ENCODE measurements around the gene ING1.
"Not testable (repeated sequence)": the region's sequence is repeated elsewhere in the genome, so short reads cannot be mapped to it uniquely, and the experiment has no call there.

Gene ING1

DNA sequence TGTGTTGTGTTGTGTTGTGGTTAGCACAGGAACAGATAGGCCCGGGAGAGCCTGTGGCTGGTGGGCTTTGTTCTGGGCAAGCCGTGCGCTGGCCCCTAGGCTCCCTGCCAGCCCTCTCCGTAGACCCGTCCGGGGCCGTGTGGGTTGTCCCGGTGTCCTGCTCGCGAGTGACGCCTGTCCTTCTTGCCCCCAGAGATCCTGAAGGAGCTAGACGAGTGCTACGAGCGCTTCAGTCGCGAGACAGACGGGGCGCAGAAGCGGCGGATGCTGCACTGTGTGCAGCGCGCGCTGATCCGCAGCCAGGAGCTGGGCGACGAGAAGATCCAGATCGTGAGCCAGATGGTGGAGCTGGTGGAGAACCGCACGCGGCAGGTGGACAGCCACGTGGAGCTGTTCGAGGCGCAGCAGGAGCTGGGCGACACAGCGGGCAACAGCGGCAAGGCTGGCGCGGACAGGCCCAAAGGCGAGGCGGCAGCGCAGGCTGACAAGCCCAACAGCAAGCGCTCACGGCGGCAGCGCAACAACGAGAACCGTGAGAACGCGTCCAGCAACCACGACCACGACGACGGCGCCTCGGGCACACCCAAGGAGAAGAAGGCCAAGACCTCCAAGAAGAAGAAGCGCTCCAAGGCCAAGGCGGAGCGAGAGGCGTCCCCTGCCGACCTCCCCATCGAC is 5.7 kb downstream of the ING1 start:
- no peak for DNase-seq

DNA sequence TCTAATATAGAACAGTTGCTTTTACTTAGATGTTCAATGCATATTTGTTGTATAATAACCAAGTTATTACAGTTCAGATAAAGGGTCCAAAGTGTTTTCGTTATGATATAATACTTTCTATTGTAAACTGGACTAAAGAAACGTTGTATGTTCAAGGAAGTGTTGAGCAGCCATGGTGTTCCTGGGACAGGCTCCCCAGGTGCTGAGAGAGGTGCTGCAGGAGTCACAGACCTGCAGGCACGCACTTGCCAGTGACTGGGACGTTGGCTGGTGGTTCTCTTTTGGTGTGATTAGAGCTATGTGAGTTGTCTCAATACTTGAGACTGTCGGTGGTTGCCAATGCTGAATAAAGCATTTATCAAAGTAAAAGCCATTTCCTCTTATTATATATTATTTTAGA is 9.5 kb downstream of the ING1 start:
- no peak for DNase-seq

DNA sequence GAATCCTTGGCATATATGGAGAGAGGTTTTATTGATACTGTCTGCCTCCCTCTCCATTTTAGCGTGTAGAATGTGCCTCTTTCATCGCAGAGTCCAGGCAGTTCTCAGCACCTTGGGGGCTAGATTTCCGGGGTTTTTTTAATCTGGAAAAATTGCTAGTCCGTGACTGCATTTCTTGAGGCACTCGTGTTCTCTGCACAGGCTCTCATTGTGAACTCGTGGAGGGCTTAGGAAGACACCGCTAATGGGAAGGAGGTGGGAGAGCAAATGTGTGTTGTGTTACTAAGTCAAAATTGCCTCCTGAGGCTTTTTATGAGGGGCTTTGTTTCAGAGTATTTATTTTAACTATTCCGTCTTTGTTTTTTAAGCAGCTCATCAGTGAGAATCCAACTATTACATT is 10.1 kb downstream of the ING1 start:
- no peak for DNase-seq

DNA sequence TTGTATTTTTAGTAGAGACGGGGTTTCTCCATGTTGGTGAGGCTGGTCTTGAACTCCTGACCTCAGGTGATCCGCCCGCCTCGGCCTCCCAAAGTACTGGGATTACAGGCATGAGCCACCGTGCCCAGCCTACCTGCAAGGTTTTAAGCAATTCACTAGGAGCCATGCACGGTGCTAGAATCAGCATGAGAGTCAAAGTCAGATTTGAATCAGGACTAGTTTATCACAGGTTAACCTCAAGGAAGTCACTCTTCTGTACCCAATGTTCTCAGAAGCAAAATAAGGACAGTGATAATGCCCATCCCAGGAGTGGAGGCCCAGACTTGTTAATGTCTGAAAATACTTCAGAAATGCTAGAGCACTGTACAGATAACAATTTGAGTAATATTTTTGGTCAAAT is 12.7 kb downstream of the ING1 start:
- DNase-seq: not testable (repeated sequence)

DNA sequence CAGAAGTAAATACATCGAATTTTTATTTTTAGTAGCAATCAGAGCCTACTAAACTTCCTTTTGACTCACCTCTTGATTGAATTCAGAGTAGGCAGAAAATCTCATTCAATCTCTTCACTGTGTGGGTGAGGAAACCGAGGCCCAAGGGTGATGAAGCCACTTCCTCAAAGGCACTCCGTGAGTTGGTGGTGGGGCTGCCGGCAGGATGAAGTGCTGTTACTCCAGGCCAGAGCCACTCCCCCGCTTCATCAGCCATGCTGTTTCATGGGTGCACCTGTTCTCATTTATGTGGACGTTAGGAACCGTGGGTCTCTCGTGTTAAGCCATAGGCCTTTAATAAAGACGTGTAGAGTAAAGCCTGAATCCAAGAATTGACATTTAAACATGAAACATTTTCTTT is 13.2 kb downstream of the ING1 start:
- no peak for DNase-seq

DNA sequence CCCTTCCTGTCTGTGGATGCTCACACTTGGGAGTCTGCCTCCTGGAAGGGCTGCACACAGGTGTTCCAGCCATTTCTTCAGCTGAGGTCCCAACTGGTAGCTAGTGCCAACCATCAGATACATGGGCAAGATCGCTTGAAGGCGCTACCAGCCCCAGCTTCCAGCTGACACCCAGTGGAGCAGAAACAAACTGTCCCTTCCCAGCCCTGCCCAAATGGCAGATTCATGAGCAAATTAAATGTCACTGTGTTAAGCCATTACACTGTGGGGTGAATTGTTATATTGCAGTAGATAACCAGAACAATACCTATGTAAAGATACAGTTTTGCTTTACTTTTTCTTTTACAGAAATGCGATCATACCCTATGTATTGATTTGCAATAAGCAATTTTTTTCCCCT is 17.6 kb downstream of the ING1 start:
- no peak for DNase-seq

- DNase-seq: no peak
Measured at GRCh38 chr13:110734561-110734960, 21.1 kb downstream of the ING1 start.

GRCh38 chr13:110737555-110737954 is 24.1 kb downstream of the ING1 start:
- DNase-seq: no peak

DNA sequence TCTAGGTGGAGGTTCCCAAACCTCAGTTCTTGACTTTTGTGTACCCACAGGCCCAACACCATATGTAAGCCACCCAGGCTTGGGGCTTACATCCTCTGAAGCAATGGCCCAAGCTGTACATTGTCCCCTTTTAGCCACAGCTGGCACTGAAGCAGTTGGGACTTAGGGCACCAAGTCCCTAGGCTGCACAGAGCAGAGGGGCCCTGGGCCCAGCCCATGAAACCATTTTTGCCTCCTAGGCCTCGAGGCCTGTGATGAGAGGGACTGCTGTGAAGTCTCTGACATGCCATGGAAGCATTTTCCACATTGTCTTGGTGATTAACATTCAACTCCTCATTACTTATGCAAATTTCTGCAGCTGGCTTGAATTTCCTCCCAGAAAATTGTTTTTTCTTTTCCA is 30.2 kb downstream of the ING1 start:
- DNase-seq: no peak

GRCh38 chr13:110746438-110746837 is 32.9 kb downstream of the ING1 start:
- DNase-seq: no peak

GRCh38 chr13:110748271-110748670 is 34.8 kb downstream of the ING1 start:
- no peak for DNase-seq

- no peak for DNase-seq
Measured at GRCh38 chr13:110756219-110756631, 42.7 kb downstream of the ING1 start.

DNA sequence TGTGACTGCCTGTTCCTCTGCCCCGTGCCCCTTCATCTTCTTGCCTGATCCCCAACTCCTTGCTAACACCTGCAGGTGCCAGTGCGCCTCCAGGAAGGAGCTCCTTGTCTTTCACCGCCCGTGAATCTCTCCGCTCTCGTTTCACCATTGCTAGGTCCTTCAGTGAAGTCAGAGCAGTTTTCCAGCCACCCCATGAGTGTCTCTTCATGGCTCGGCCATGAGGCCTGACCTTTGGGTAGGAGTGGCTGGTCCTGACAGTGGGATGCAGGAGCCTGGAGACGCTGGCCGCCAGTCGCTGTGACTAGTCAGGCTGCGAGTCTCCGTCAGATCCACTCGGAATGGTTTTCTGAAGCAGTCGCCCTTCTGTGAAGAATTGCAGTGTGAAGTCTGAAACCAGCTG is 43.8 kb downstream of the ING1 start:
- no peak for DNase-seq

DNA sequence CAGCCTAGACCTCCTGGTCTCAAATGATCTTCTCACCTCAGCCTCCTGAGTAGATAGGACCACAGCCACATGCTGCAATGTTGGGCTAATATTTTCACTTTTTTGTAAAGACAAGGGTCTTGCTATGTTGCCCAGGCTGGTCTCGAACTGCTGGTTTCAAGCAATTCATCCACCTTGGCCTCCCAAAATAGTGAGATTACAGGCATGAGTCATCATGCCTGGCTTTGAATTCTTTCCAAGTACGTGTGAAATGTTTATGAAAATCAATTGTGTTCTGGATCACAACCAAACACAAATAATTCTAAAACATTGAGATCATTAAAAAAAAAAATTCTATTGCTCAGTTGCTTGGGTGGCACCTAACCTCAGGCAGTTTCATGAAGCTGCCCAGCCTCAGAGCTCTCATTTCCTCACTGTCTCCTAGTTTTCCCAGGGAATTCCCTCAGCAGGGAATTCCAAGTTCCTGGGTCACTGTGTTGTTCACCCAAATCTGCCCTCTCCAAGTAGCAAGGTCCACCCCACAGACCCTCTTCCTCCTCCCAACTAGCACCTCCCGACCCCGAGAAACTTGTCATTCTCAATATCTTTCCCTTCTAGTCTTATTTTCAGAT is 44.8 kb downstream of the ING1 start:
- DNase-seq: no peak

DNA sequence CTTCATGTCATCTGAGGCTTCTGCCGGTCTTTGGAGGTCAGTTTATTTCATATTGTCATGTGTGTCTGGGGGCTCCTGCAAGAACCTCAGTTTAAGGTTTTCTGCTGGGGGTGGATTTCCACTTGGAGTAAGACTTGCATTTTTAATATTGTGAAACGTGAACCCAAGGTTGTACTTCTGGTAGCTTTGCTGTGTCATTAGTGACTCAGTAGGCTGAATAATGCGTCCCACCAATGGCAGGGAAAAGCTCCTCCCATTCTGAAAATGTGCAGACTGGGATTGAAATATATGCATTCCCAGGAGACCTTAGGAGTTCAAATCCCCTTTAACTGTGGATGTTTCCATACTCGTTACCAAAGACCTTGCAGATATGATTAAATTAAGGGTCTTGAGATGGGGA is 46.2 kb downstream of the ING1 start:
- DNase-seq: no peak

DNA sequence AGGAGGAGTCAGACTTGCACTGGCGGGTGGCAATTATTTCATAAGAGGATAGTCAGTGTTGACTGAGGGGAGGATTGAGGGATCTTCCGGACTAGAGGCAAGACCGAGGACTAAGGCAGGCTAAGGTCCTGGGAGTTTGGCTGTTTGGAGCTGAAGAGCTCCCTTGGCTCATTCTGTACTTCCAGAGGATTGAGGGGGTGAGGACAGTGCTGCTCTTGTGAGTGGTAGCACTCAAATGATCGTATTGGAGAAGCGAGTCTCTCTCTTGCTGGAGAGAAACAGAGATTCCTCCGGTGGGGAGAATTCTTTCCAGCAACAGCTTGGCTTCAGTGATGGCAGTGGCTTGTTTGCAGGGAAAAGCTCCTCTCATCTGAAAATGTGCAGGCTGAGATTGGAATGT is 47.1 kb downstream of the ING1 start:
- no peak for DNase-seq

DNA sequence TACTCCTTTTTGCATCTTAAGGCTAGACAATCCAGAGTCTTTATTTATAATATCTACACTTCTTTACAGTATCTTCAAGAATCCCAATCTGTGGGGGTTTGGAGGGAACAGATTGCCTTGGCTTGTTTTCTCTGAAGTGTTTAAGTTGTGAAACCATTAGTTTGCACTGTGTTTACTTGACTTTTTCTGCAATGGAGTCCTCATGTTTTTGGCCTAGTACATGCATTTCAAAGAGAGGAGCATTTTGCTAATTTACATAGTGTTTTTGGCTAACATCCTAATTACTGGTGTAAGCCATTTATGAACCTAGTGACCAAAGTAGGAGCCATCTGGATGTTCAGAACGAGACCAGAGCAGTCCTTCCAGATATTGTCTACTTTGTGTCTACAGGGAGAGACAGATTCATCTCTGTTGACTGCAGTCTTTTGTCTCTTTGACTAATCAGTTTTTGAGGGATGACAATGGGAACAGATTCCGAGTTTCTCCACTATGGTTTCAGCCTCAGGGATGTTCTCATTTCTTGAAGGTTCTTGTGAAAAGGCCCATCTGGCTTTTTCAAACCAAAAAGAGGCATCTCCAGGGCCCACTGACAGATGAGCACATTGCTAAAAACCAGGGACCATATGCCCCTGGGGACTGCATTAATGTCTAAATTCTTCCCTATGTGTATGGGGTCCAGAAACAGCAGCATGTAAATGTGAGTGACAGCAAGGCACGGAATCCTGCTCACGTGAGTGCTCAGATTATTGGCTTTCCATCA is 53.4 kb downstream of the ING1 start:
- no peak for DNase-seq

- DNase-seq: no peak
Measured at GRCh38 chr13:110767476-110767875, 54.0 kb downstream of the ING1 start.

DNA sequence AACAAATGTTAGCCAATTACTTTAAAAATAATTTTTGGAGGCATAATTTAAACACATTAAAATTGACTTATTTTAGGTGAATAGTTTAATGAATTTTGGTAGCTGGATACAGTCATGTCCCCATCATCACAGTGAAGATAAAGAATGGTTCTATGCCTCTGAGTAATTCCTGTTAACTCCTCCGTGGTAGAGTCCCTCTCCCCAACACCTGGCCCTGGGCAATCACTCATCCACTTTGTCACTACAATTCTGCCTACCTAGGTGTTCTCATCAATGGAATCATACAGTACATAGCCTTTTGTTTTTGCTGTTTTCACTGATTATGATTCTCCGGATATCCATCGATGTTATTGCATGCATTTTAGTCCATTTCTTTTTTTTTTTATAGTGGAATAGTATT is 55.6 kb downstream of the ING1 start:
- DNase-seq: no peak

- no peak for DNase-seq
Measured at GRCh38 chr13:110770678-110771077, 57.2 kb downstream of the ING1 start.

GRCh38 chr13:110771194-110771593 is 57.7 kb downstream of the ING1 start:
- no peak for DNase-seq

- DNase-seq: no peak
Measured at GRCh38 chr13:110772091-110772984, 58.8 kb downstream of the ING1 start.
